OCI-LY3 (cell line): ENCODE measurements around the gene CCDC12.

Experiments
- H2AFZ ChIP-seq: fragments of 200-600, 300-600 bp; shearing (Covaris generic); 2 replicates; pipeline ENCODE4 v1.6.0; 2014; ENCODE audit warnings: antibody characterized with exemption, low read depth, low read length
- H3K27ac ChIP-seq: fragments of 200-600, 300-600 bp; sonication (generic); 2 replicates; pipeline ENCODE4 v1.5.1; 2014; ENCODE audit warnings: mild to moderate bottlenecking, low read length, moderate library complexity, mixed read lengths
- H3K27me3 ChIP-seq: fragments of 200-600, 300-600 bp; sonication (generic); 2 replicates; pipeline ENCODE4 v1.6.1; 2014; ENCODE audit warnings: low read depth, low read length, mixed read lengths
- H3K36me3 ChIP-seq: fragments of 200-600, 300-600 bp; sonication (generic); replicated peaks from 2 replicates; pipeline ENCODE3; 2014; ENCODE audit warnings: low read depth, low read length, mixed read lengths
- H3K4me1 ChIP-seq: fragments of 300-600, 200-600 bp; sonication (generic); 2 replicates; pipeline ENCODE4 v1.6.1; 2014; ENCODE audit warnings: low read length, mixed read lengths
- H3K4me2 ChIP-seq: fragments of 200-600, 300-600 bp; sonication (generic); 2 replicates; pipeline ENCODE4 v1.6.1; 2014; ENCODE audit warnings: low read length, mixed read lengths
- H3K4me3 ChIP-seq: fragments of 300-600, 200-600 bp; sonication (generic); 2 replicates; pipeline ENCODE4 v1.5.1; 2014; ENCODE audit warnings: antibody characterized with exemption, mild to moderate bottlenecking, low read length, moderate library complexity
- H3K79me2 ChIP-seq: fragments of 300-600, 200-600 bp; shearing (Covaris generic); 2 replicates; pipeline ENCODE4 v1.6.1; 2014; ENCODE audit warnings: mild to moderate bottlenecking, low read length, mixed read lengths
- H3K9ac ChIP-seq: fragments of 300-600, 200-600 bp; shearing (Covaris generic); 2 replicates; pipeline ENCODE4 v1.6.0; 2014; ENCODE audit warnings: mild to moderate bottlenecking, low read length, moderate library complexity
- H3K9me3 ChIP-seq: fragments of 200-600, 300-600 bp; shearing (Covaris generic); 2 replicates; pipeline ENCODE4 v1.6.1; 2014; ENCODE audit warnings: low read length, mixed read lengths; ENCODE audit not compliant: insufficient read depth
- H4K20me1 ChIP-seq: fragments of 200-600, 300-600 bp; sonication (generic); 2 replicates; pipeline ENCODE4 v1.6.1; 2016; ENCODE audit warnings: low read length, mixed read lengths; ENCODE audit not compliant: insufficient read depth
- CTCF ChIP-seq: fragments of 200-600, 300-600 bp; sonication (generic); IDR thresholded peaks from 2 replicates; pipeline ENCODE4 v1.5.1; 2014; ENCODE audit warnings: antibody characterized with exemption, low read length, low read depth
- EZH2phosphoT487 ChIP-seq: fragments of 200-600 bp; shearing (Covaris generic); IDR thresholded peaks from 2 replicates; pipeline ENCODE4 v1.6.1; 2018; ENCODE audit warnings: antibody characterized with exemption, mixed run types, low read depth

Gene CCDC12

GRCh38 chr3:46897031-46897430, 79.5 kb downstream of the CCDC12 start:
- no peaks in the 10 kb centered on the region for H3K79me2 ChIP-seq
- TF ChIP-seq CTCF (no peak), EZH2phosphoT487 (no peak)
- no peaks in the 10 kb centered on the region for H3K9me3 ChIP-seq
- peaks cover 15% of the 10 kb centered on the region for H3K4me1 ChIP-seq
- no peak overlapping the region for H3K4me2 ChIP-seq
- no peak overlapping the region for H2AFZ ChIP-seq
- H3K9ac ChIP-seq = no peak overlapping the region
- H3K27me3 ChIP-seq = peaks cover 2% of the 10 kb centered on the region; the same call in 1 of the 2 replicates
- H3K4me3 ChIP-seq = no peak overlapping the region
- no peak overlapping the region for H3K27ac ChIP-seq
- H3K36me3 ChIP-seq = no peaks in the 10 kb centered on the region
- no peaks in the 10 kb centered on the region for H4K20me1 ChIP-seq

- Histone ChIP-seq H3K9me3 (no peaks in the 10 kb centered on the region), H3K79me2 (no peaks in the 10 kb centered on the region), H3K4me2 (no peak overlapping the region), H3K36me3 (no peaks in the 10 kb centered on the region), H4K20me1 (no peaks in the 10 kb centered on the region), H3K4me1 (peaks cover 19% of the 10 kb centered on the region), H3K4me3 (no peak overlapping the region), H3K27ac (no peak overlapping the region), H3K27me3 (peaks cover 6% of the 10 kb centered on the region), H2AFZ (no peak overlapping the region), H3K9ac (no peak overlapping the region)
- TF ChIP-seq EZH2phosphoT487 (no peak), CTCF (no peak)
Observed at GRCh38 chr3:46896386-46896785, 80.2 kb downstream of the CCDC12 start.

- Histone ChIP-seq H3K9ac (no peak overlapping the region), H3K9me3 (no peaks in the 10 kb centered on the region), H2AFZ (no peak overlapping the region), H3K27ac (no peak overlapping the region), H3K4me2 (no peak overlapping the region), H3K27me3 (peaks cover 11% of the 10 kb centered on the region), H3K36me3 (no peaks in the 10 kb centered on the region), H3K4me1 (peaks cover 19% of the 10 kb centered on the region), H4K20me1 (no peaks in the 10 kb centered on the region), H3K79me2 (no peaks in the 10 kb centered on the region), H3K4me3 (no peak overlapping the region)
- TF ChIP-seq EZH2phosphoT487 = no peak
- no peak for TF ChIP-seq CTCF
Observed at GRCh38 chr3:46895761-46896160, 80.8 kb downstream of the CCDC12 start.

GRCh38 chr3:46895204-46895660, 81.3 kb downstream of the CCDC12 start:
- H2AFZ ChIP-seq = no peak overlapping the region
- H3K4me2 ChIP-seq = no peak overlapping the region

More at GRCh38 chr3:46895204-46895660, 81.3 kb downstream of the CCDC12 start:
- TF ChIP-seq EZH2phosphoT487 (no peak), CTCF (peak; percentile 96)
- H3K27me3 ChIP-seq = peaks cover 11% of the 10 kb centered on the region
- no peaks in the 10 kb centered on the region for H3K9me3 ChIP-seq
- H3K27ac ChIP-seq = no peak overlapping the region
- no peaks in the 10 kb centered on the region for H4K20me1 ChIP-seq
- H3K36me3 ChIP-seq = no peaks in the 10 kb centered on the region
- H3K4me1 ChIP-seq = peaks cover 19% of the 10 kb centered on the region
- no peak overlapping the region for H3K9ac ChIP-seq
- H3K4me3 ChIP-seq = no peak overlapping the region
- H3K79me2 ChIP-seq = no peaks in the 10 kb centered on the region
